ENCODE data around the gene MVD.
"Not testable (repeated sequence)": the region's sequence is repeated elsewhere in the genome, so short reads cannot be mapped to it uniquely, and the experiment has no call there.

MVD gene

GRCh38 chr16:88610080-88610479 is 52.8 kb downstream of the MVD start:
- FAIRE-seq (no peak), DNase-seq (ENCODE audit: low spot score) (no peak)

GRCh38 chr16:88609426-88609825 is 53.5 kb downstream of the MVD start:
- not testable (repeated sequence) for DNase-seq (ENCODE audit: low spot score); FAIRE-seq

- DNase-seq (ENCODE audit: low spot score), result no peak
- FAIRE-seq, result no peak
Observed at GRCh38 chr16:88608076-88608475, 54.8 kb downstream of the MVD start.

GRCh38 chr16:88606148-88606757 is 56.6 kb downstream of the MVD start:
- DNase-seq (ENCODE audit: low spot score) (no peak), FAIRE-seq (no peak)

- FAIRE-seq (no peak), DNase-seq (ENCODE audit: low spot score) (no peak)
Observed at GRCh38 chr16:88605186-88606147, 57.4 kb downstream of the MVD start.

- DNase-seq (ENCODE audit: low spot score), result no peak
- no peak for FAIRE-seq
Observed at GRCh38 chr16:88602091-88602490, 60.8 kb downstream of the MVD start.
